Left ventricle myocardium inferior (tissue), 1 donor: ENCODE measurements around the gene KRT20. TPM values are rescaled to one million over a fixed set of nuclear protein-coding genes. Genes with fewer than 3 reads are reported as not detected.

ENCODE experiments used
- DNase-seq: peaks from one replicate; pipeline ENCODE4 v3.0.0-alpha.2; 2020
- H3K27ac ChIP-seq: fragments of 200-600 bp; replicated peaks from 2 replicates; pipeline ENCODE4 v1.8.0; 2021
- H3K27me3 ChIP-seq: fragments of 200-600 bp; 2 replicates; pipeline ENCODE4 v1.8.0; 2021; ENCODE audit warnings: low read depth
- H3K36me3 ChIP-seq: fragments of 200-600 bp; 2 replicates; pipeline ENCODE4 v1.8.0; 2021
- H3K4me1 ChIP-seq: fragments of 200-600 bp; 2 replicates; pipeline ENCODE4 v1.8.0; 2021
- H3K4me3 ChIP-seq: fragments of 200-600 bp; 2 replicates; pipeline ENCODE4 v1.8.0; 2021; ENCODE audit warnings: mild to moderate bottlenecking, moderate library complexity
- H3K9me3 ChIP-seq: fragments of 200-600 bp; replicated peaks from 2 replicates; pipeline ENCODE4 v1.8.0; 2021
- CTCF ChIP-seq: fragments of 200-600 bp; IDR thresholded peaks from 2 replicates; pipeline ENCODE4 v1.8.0; 2021; ENCODE audit warnings: antibody characterized with exemption, mild to moderate bottlenecking, borderline replicate concordance
- intact Hi-C: fragments of 100-400 bp; cut with micrococcal nuclease; formaldehyde crosslinking; loops from one replicate; pipeline ENCODE4 v1.11.0; 2022
- total RNA-seq: library from RNA; stranded (reverse); fragmentation: NEBNext Ultra II Directional; extraction: Animal tissue kit (Norgen Biotek cat#: 25700); gene quantifications from one replicate; pipeline ENCODE4 v1.2.1, GENCODE V29; 2021
- donor health status: DM: no; HTN: yes; CAD: no; lungs with severe emphysema.

The KRT20 gene
- total RNA-seq, 1 donor from 2014 or later, result not detected

- no peak for DNase-seq
- no peaks in the 10 kb centered on the region for H3K4me1 ChIP-seq
- H3K27me3 ChIP-seq, result peaks cover 5% of the 10 kb centered on the region
- no peaks in the 10 kb centered on the region for H3K9me3 ChIP-seq
- intact Hi-C loops, result loop anchor here (10.0 kb wide), 1 partner anchor 45 kb away; no protein-coding TSS in a partner anchor
- no peaks in the 10 kb centered on the region for H3K36me3 ChIP-seq
- no peak for TF ChIP-seq CTCF
- H3K4me3 ChIP-seq, result no peak overlapping the region
- H3K27ac ChIP-seq, result no peak overlapping the region
These were observed 35.3 kb downstream of the KRT20 start for GRCh38 chr17:40849723-40850122.

GRCh38 chr17:40848583-40849235 lies 36.3 kb downstream of the KRT20 start:
- Histone ChIP-seq H3K27ac (no peak overlapping the region), H3K36me3 (no peaks in the 10 kb centered on the region), H3K9me3 (no peaks in the 10 kb centered on the region), H3K27me3 (peaks cover 5% of the 10 kb centered on the region), H3K4me1 (no peaks in the 10 kb centered on the region), H3K4me3 (no peak overlapping the region)
- intact Hi-C loops, result no loop called here
- TF ChIP-seq CTCF, result no peak
- no peak for DNase-seq

- no peaks in the 10 kb centered on the region for H3K4me1 ChIP-seq
- no peak overlapping the region for H3K4me3 ChIP-seq
- H3K27ac ChIP-seq, result no peak overlapping the region
- H3K36me3 ChIP-seq, result no peaks in the 10 kb centered on the region
- no peak for TF ChIP-seq CTCF
- no peaks in the 10 kb centered on the region for H3K9me3 ChIP-seq
- intact Hi-C loops, result no loop called here
- H3K27me3 ChIP-seq, result peaks cover 5% of the 10 kb centered on the region
- no peak for DNase-seq
These were observed 38.4 kb downstream of the KRT20 start for GRCh38 chr17:40846515-40847144.

- Histone ChIP-seq H3K9me3 (no peaks in the 10 kb centered on the region), H3K36me3 (no peaks in the 10 kb centered on the region), H3K4me3 (no peak overlapping the region), H3K4me1 (no peaks in the 10 kb centered on the region), H3K27ac (no peak overlapping the region), H3K27me3 (no peaks in the 10 kb centered on the region)
- TF ChIP-seq CTCF, result no peak
- DNase-seq, result no peak
- intact Hi-C loops, result no loop called here
These were observed 40.4 kb downstream of the KRT20 start for GRCh38 chr17:40844671-40845107.

- H3K36me3 ChIP-seq, result no peaks in the 10 kb centered on the region
- no peak overlapping the region for H3K4me3 ChIP-seq
- no peaks in the 10 kb centered on the region for H3K4me1 ChIP-seq
- DNase-seq, result no peak
- intact Hi-C loops, result no loop called here
- no peaks in the 10 kb centered on the region for H3K9me3 ChIP-seq
- no peaks in the 10 kb centered on the region for H3K27me3 ChIP-seq
- no peak overlapping the region for H3K27ac ChIP-seq
- TF ChIP-seq CTCF, result no peak
These were observed 41.8 kb downstream of the KRT20 start for GRCh38 chr17:40843242-40843641.
